GM21367 (cell line): ENCODE results near the gene SENP2.

Source experiments
- ATAC-seq: cut with Tn5 transposase; IDR thresholded peaks from one replicate; pipeline ENCODE4 v1.9.1; 2021; ENCODE audit not compliant: unreplicated experiment

Gene SENP2

GRCh38 chr3:185677146-185677829 is 91.2 kb downstream of the SENP2 start:
- no peak for ATAC-seq

DNA sequence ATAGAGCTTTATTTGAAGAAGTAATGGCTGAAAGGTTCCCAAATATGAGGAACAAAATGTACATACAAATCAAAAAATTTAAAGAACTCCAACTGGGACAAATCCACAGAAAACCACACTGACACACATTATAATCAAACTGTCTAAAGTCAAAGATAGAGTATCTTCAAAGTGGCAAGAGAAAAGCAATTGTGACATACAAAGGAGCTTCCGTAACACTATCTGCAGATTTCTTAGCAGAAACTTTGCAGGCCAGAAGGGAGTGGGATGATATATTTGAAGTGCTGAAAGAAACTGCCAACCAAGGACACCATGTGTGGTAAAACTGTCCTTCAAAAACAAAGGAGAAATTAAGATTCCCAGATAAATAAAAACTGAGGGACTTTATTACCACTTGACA is 91.9 kb downstream of the SENP2 start:
- ATAC-seq, result no peak

- no peak for ATAC-seq
Observed at GRCh38 chr3:185680231-185680630, 94.1 kb downstream of the SENP2 start.
